Left ventricle myocardium inferior (tissue), 1 donor: ENCODE data around the gene TRAF3IP1. TPM values are rescaled to one million over a fixed set of nuclear protein-coding genes. Genes with fewer than 3 reads are reported as not detected.

ENCODE experiments used
- DNase-seq: peaks from one replicate; pipeline ENCODE4 v3.0.0-alpha.2; 2020
- H3K27ac ChIP-seq: fragments of 200-600 bp; replicated peaks from 2 replicates; pipeline ENCODE4 v1.8.0; 2021
- H3K27me3 ChIP-seq: fragments of 200-600 bp; 2 replicates; pipeline ENCODE4 v1.8.0; 2021; ENCODE audit warnings: low read depth
- H3K36me3 ChIP-seq: fragments of 200-600 bp; 2 replicates; pipeline ENCODE4 v1.8.0; 2021
- H3K4me1 ChIP-seq: fragments of 200-600 bp; 2 replicates; pipeline ENCODE4 v1.8.0; 2021
- H3K4me3 ChIP-seq: fragments of 200-600 bp; 2 replicates; pipeline ENCODE4 v1.8.0; 2021; ENCODE audit warnings: mild to moderate bottlenecking, moderate library complexity
- H3K9me3 ChIP-seq: fragments of 200-600 bp; replicated peaks from 2 replicates; pipeline ENCODE4 v1.8.0; 2021
- CTCF ChIP-seq: fragments of 200-600 bp; IDR thresholded peaks from 2 replicates; pipeline ENCODE4 v1.8.0; 2021; ENCODE audit warnings: antibody characterized with exemption, mild to moderate bottlenecking, borderline replicate concordance
- intact Hi-C: fragments of 100-400 bp; cut with micrococcal nuclease; formaldehyde crosslinking; loops from one replicate; pipeline ENCODE4 v1.11.0; 2022
- total RNA-seq: library from RNA; stranded (reverse); fragmentation: NEBNext Ultra II Directional; extraction: Animal tissue kit (Norgen Biotek cat#: 25700); gene quantifications from one replicate; pipeline ENCODE4 v1.2.1, GENCODE V29; 2021
- donor health status: DM: no; HTN: yes; CAD: no; lungs with severe emphysema.

TRAF3IP1 gene
- total RNA-seq, 1 donor from 2014 or later = 14.6 TPM

DNA sequence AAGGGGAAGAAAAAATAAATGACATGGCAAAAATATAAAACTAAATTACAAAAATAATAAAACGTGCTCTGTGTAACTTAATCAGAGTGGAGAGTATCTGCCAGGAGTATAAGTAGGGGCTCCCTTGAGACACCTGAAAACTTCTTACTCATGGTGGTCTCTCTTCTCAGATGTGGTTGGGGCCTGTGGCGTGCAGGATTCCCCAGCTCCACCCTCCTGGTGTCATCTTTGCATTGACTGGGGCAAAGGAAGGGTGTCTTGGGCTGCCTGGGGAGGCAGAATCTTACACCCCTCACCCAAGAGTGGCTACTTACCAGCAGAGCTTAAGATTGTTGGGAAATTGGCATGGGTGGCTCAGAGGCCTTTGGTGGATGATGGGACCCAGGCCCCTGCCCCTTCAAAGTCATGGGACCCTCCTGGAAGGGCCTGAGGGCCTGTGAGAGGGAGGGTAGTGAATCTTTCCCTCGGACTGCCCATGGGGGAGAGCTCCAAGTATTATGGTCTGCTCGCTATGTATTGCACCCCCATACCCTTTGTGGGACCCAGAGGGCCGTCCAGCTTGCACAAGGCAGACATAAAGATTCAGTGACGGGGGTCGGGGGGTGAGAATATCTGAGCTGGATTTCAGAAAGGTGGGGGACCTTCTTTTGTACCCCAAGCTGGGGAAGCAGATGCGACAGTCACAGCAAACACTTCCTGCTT is 6.9 kb upstream of the TRAF3IP1 start:
- intact Hi-C loops = no loop called here
- no peak for DNase-seq
- Histone ChIP-seq H3K27ac (no peak overlapping the region), H3K4me1 (no peaks in the 10 kb centered on the region), H3K9me3 (no peaks in the 10 kb centered on the region), H3K4me3 (no peak overlapping the region), H3K36me3 (no peaks in the 10 kb centered on the region), H3K27me3 (peaks cover 25% of the 10 kb centered on the region)
- TF ChIP-seq CTCF = no peak

DNA sequence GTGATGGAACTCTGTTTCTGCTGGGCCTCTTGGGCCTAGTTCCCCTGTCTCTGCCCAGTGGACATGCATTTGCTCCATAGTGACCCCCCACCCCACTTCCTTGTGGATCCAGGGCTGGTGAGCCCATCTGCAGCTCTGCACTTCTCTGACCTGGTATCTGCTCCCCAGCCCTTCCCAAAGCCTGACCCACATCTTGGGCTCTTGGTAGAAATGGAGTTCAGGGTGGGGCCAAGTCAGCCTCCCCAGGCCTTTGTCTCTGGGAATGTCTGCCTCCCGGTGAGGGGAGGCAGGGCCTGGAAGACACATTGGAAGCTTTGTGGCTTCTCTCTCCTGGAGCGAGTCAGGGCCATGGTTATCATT is 6.3 kb upstream of the TRAF3IP1 start:
- TF ChIP-seq CTCF = no peak
- Histone ChIP-seq H3K27me3 (peaks cover 25% of the 10 kb centered on the region), H3K9me3 (no peaks in the 10 kb centered on the region), H3K4me3 (no peak overlapping the region), H3K27ac (no peak overlapping the region), H3K4me1 (no peaks in the 10 kb centered on the region), H3K36me3 (no peaks in the 10 kb centered on the region)
- intact Hi-C loops = no loop called here
- DNase-seq = no peak

DNA sequence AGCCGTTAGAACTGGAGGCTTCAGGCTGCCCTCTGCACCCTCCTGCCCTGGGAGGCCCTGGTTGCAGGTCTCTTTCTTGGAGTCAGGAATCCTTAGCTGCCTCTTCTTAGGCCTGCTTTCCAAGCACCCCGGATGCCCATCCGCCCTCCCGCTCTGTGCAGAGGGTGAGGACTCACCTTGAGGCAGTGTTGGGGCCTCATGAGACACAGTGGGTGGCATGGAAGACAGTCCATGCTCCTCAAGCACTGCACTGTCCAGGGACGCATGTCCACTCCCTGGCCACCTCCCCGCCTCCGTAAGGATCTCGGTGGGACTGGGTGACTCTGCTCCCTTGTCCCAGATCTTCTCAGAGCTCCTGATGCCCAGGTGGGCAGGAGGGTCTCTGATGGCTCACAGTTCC is 5.7 kb upstream of the TRAF3IP1 start:
- peaks cover 3% of the 10 kb centered on the region for H3K4me1 ChIP-seq
- intact Hi-C loops = no loop called here
- H3K9me3 ChIP-seq = no peaks in the 10 kb centered on the region
- no peaks in the 10 kb centered on the region for H3K36me3 ChIP-seq
- H3K4me3 ChIP-seq = no peak overlapping the region
- no peak for TF ChIP-seq CTCF
- no peak overlapping the region for H3K27ac ChIP-seq
- peaks cover 25% of the 10 kb centered on the region for H3K27me3 ChIP-seq
- no peak for DNase-seq

GRCh38 chr2:238315031-238315595 is 5.2 kb upstream of the TRAF3IP1 start:
- DNase-seq = no peak
- Histone ChIP-seq H3K9me3 (no peaks in the 10 kb centered on the region), H3K27me3 (peaks cover 19% of the 10 kb centered on the region), H3K4me1 (peaks cover 8% of the 10 kb centered on the region), H3K36me3 (no peaks in the 10 kb centered on the region), H3K4me3 (no peak overlapping the region), H3K27ac (no peak overlapping the region)
- intact Hi-C loops = no loop called here
- TF ChIP-seq CTCF = no peak

DNA sequence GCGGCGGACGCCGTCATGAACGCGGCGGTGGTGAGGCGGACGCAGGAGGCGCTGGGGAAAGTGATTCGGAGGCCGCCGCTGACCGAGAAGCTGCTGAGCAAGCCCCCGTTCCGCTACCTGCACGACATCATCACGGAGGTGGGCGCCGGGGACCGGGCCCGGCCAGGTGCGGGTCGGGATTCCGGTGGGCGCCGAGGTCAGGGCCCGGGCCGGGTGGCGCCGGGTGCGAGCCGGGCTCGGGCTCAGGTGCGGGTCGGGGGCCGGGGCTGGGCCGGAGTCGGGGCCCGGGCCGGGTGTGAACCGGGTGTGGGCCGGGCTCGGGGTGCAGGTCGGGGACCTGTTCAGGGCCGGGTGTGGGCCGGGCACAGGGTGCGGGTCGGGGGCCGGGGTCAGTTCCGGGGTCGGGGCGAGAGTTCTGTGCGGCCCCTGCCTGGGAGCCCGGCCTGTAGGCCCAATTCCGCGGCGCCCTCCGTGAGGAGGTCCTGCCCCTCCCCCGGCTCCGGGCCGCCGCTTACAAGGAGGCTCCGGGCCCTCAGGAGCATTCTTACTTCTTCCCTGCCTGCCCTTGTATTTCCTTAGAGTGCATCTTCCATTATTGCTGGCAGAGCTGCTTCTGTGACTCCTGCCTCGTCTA is 447 bp downstream of the TRAF3IP1 start:
- H3K36me3 ChIP-seq = peaks cover 1% of the 10 kb centered on the region
- H3K9me3 ChIP-seq = no peaks in the 10 kb centered on the region
- TF ChIP-seq CTCF = no peak
- H3K27me3 ChIP-seq = peaks cover 4% of the 10 kb centered on the region
- intact Hi-C loops = no loop called here
- peak overlapping the region; percentile 91 for H3K4me3 ChIP-seq
- H3K4me1 ChIP-seq = peaks cover 42% of the 10 kb centered on the region
- peak overlapping the region; percentile 58 for H3K27ac ChIP-seq
- DNase-seq = peak; percentile 21
